ENCODE measurements around the gene EXOC1. TPM values are rescaled to one million over a fixed set of nuclear protein-coding genes. Genes with fewer than 3 reads are reported as not detected.

EXOC1 gene
- total RNA-seq, 1 experiment from 2014 or later: 17.6 TPM

DNA sequence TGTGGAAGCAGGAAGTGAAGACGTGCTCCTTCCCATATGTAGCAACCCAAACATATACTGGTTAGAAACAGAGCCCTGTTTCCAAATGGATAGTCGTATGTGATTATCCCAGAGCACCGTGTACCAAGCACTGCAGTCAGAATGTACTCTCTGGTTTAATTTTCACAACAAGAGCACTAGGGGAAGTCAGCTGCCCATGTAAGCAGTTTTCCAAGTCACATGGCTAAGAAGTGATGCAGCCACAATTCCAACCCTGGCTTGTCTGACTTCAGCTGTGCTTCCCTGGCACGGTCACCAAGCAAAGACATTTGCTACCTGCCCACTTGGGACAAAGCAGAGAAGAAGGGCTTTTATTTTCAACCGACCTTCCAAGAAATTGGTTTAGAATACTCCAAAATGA lies 67.1 kb downstream of the EXOC1 start:
- ATAC-seq: peak; percentile 32
- Histone ChIP-seq H3K9me2 (ENCODE audit: insufficient read depth) (no peaks in the 10 kb centered on the region), H3K4me1 (ENCODE audit: control insufficient read depth in 1 of 2, insufficient read depth in 2 of 2, low read length in 2 of 2) (peaks cover 0 to 11% of the 10 kb centered on the region in 2 experiments; a peak in 1 of 4 replicates), H3K79me2 (ENCODE audit: insufficient read depth, low read length) (no peaks in the 10 kb centered on the region), H3K36me3 (ENCODE audit: control insufficient read depth in 1 of 2, insufficient read depth in 2 of 2, low read length in 2 of 2) (no peaks in the 10 kb centered on the region), H2AFZ (ENCODE audit: low read depth, low read length, poor library complexity, severe bottlenecking) (peak overlapping the region; percentile 28), H3K9ac (ENCODE audit: low read length) (no peak overlapping the region), H3K9me3 (ENCODE audit: control insufficient read depth in 1 of 2, insufficient read depth in 1 of 2, low read depth in 1 of 2, low read length in 2 of 2) (no peaks in the 10 kb centered on the region), H3K4me2 (ENCODE audit: low read length) (no peak overlapping the region), H4K20me1 (ENCODE audit: insufficient read depth) (no peaks in the 10 kb centered on the region), H3K27me3 (ENCODE audit: insufficient read depth, low read length) (no peaks in the 10 kb centered on the region), H3K4me3 (replicated peaks in 1 of 2; ENCODE audit: low read depth in 1 of 2, low read length in 2 of 2) (no peak overlapping the region), H3K27ac (ENCODE audit: low read depth, low read length) (no peak overlapping the region)
- TF ChIP-seq CEBPB (IDR thresholded peaks at IDR 0.05; ENCODE audit: low read depth) (no peak), RAD21 (IDR thresholded peaks at IDR 0.05; ENCODE audit: low read depth) (0 out of 2 replicates have a peak, but pooled peaks have one; percentile 6)
- intact Hi-C loops (cut with micrococcal nuclease): no loop called here
- CTCF ChIA-PET: no interaction called here
- RAD21 ChIA-PET (ENCODE audit: low non-redundant PET in 1 of 2, low total read pairs in 2 of 2, uncharacterized antibody in 2 of 2, unreplicated experiment in 2 of 2): no interaction called here
- no TSS peak for BruUV-seq (replicated peaks)
- POLR2A ChIA-PET: no interaction called here
- no peak for DNase-seq (ENCODE audit: low read depth, low spot score)

- no peak for DNase-seq (ENCODE audit: low read depth, low spot score)
- RAD21 ChIA-PET (ENCODE audit: low non-redundant PET in 1 of 2, low total read pairs in 2 of 2, uncharacterized antibody in 2 of 2, unreplicated experiment in 2 of 2): no interaction called here
- Histone ChIP-seq H3K79me2 (ENCODE audit: insufficient read depth, low read length) (no peaks in the 10 kb centered on the region), H3K9me2 (ENCODE audit: insufficient read depth) (no peaks in the 10 kb centered on the region), H3K4me2 (ENCODE audit: low read length) (peak overlapping the region; percentile 0; the same call in 1 of the 2 replicates), H3K4me1 (ENCODE audit: control insufficient read depth in 1 of 2, insufficient read depth in 2 of 2, low read length in 2 of 2) (peaks cover 0 to 11% of the 10 kb centered on the region in 2 experiments; a peak in 1 of 4 replicates), H3K9me3 (ENCODE audit: control insufficient read depth in 1 of 2, insufficient read depth in 1 of 2, low read depth in 1 of 2, low read length in 2 of 2) (no peaks in the 10 kb centered on the region), H4K20me1 (ENCODE audit: insufficient read depth) (no peaks in the 10 kb centered on the region), H3K27me3 (ENCODE audit: insufficient read depth, low read length) (no peaks in the 10 kb centered on the region), H2AFZ (ENCODE audit: low read depth, low read length, poor library complexity, severe bottlenecking) (peak overlapping the region; percentile 28), H3K27ac (ENCODE audit: low read depth, low read length) (no peak overlapping the region), H3K4me3 (replicated peaks in 1 of 2; ENCODE audit: low read depth in 1 of 2, low read length in 2 of 2) (no peak overlapping the region), H3K36me3 (ENCODE audit: control insufficient read depth in 1 of 2, insufficient read depth in 2 of 2, low read length in 2 of 2) (no peaks in the 10 kb centered on the region), H3K9ac (ENCODE audit: low read length) (no peak overlapping the region)
- POLR2A ChIA-PET: no interaction called here
- peak; percentile 55 for ATAC-seq
- BruUV-seq (replicated peaks): no TSS peak
- intact Hi-C loops (cut with micrococcal nuclease): no loop called here
- CTCF ChIA-PET: no interaction called here
- TF ChIP-seq, protein P1, sequence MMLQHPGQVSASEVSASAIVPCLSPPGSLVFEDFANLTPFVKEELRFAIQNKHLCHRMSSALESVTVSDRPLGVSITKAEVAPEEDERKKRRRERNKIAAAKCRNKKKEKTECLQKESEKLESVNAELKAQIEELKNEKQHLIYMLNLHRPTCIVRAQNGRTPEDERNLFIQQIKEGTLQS (IDR thresholded peaks at IDR 0.05): no peak
- no peak for TF ChIP-seq SRF (IDR thresholded peaks at IDR 0.05; ENCODE audit: low read depth)
- no peak for TF ChIP-seq SIN3A (IDR thresholded peaks at IDR 0.05; ENCODE audit: low read depth)
- TF ChIP-seq RAD21 (IDR thresholded peaks at IDR 0.05; ENCODE audit: low read depth): no peak
- TF ChIP-seq, protein P2, sequence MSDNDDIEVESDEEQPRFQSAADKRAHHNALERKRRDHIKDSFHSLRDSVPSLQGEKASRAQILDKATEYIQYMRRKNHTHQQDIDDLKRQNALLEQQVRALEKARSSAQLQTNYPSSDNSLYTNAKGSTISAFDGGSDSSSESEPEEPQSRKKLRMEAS (IDR thresholded peaks at IDR 0.05): no peak
- TF ChIP-seq REST (IDR thresholded peaks at IDR 0.05; ENCODE audit: low read depth): no peak
- no peak for TF ChIP-seq SP1 (IDR thresholded peaks at IDR 0.05; ENCODE audit: low read depth)
- TF ChIP-seq ZFX (IDR thresholded peaks at IDR 0.05): no peak
- no peak for TF ChIP-seq ELF1 (IDR thresholded peaks at IDR 0.05; ENCODE audit: borderline replicate concordance, low read depth)
- no peak for TF ChIP-seq JUND (IDR thresholded peaks at IDR 0.05)
- TF ChIP-seq POLR2AphosphoS5 (IDR thresholded peaks at IDR 0.05; ENCODE audit: low read depth, low read length): no peak
- TF ChIP-seq POLR2A (IDR thresholded peaks at IDR 0.05; ENCODE audit: borderline replicate concordance, extremely low read depth, insufficient read depth, insufficient read length): no peak
- TF ChIP-seq FOSL1 (IDR thresholded peaks at IDR 0.05; ENCODE audit: low read depth): no peak; the same call in 1 of the 2 replicates
- no peak for TF ChIP-seq EGR1 (IDR thresholded peaks at IDR 0.05; ENCODE audit: low read depth)
- TF ChIP-seq, protein P3, sequence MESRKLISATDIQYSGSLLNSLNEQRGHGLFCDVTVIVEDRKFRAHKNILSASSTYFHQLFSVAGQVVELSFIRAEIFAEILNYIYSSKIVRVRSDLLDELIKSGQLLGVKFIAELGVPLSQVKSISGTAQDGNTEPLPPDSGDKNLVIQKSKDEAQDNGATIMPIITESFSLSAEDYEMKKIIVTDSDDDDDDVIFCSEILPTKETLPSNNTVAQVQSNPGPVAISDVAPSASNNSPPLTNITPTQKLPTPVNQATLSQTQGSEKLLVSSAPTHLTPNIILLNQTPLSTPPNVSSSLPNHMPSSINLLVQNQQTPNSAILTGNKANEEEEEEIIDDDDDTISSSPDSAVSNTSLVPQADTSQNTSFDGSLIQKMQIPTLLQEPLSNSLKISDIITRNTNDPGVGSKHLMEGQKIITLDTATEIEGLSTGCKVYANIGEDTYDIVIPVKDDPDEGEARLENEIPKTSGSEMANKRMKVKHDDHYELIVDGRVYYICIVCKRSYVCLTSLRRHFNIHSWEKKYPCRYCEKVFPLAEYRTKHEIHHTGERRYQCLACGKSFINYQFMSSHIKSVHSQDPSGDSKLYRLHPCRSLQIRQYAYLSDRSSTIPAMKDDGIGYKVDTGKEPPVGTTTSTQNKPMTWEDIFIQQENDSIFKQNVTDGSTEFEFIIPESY (IDR thresholded peaks at IDR 0.05; ENCODE audit: extremely low read depth, insufficient replicate concordance, low read length): no peak
- TF ChIP-seq EZH2phosphoT487 (IDR thresholded peaks at IDR 0.05; ENCODE audit: borderline replicate concordance): no peak
- TF ChIP-seq ZNF274 (IDR thresholded peaks at IDR 0.05; ENCODE audit: low read depth, low read length): no peak
Observed at GRCh38 chr4:55921093-55921492, 67.6 kb downstream of the EXOC1 start.
